Spleen (tissue), 11 donors: ENCODE results near the gene DDX17. TPM values are rescaled to one million over a fixed set of nuclear protein-coding genes. Genes with fewer than 3 reads are reported as not detected.

ENCODE experiments used
- DNase-seq: peaks from one replicate; pipeline ENCODE4 v3.0.0-alpha.2; 2020
- H3K27ac ChIP-seq, 8 donors: fragments of 200-600 bp; sonication (generic) in 7 of 8; 1 replicate in 4 of 8; 2 replicates in 4 of 8; pipeline versions ENCODE4 v1.5.0 to v1.8.0; 2016 to 2021; ENCODE audit warnings: inconsistent platforms in 4 of 8, mild to moderate bottlenecking in 4 of 8, moderate library complexity in 1 of 8
- H3K27me3 ChIP-seq, 7 donors: fragments of 200-600 bp; sonication (generic) in 6 of 7; replicated peaks in 1 of 7; 1 replicate in 4 of 7; 2 replicates in 3 of 7; pipeline versions ENCODE4 v1.5.0 to v1.8.0; 2016 to 2021; ENCODE audit warnings: inconsistent platforms in 3 of 7, mild to moderate bottlenecking in 1 of 7
- H3K36me3 ChIP-seq, 6 donors: fragments of 200-600 bp; sonication (generic) in 5 of 6; 1 replicate in 4 of 6; 2 replicates in 2 of 6; pipeline versions ENCODE4 v1.5.0 to v1.8.0; 2016 to 2021; ENCODE audit warnings: inconsistent platforms in 2 of 6
- H3K4me1 ChIP-seq, 6 donors: fragments of 200-600 bp; sonication (generic) in 5 of 6; 1 replicate in 3 of 6; 2 replicates in 3 of 6; pipeline versions ENCODE4 v1.5.0 to v1.8.0; 2016 to 2021; ENCODE audit warnings: inconsistent platforms in 3 of 6
- H3K4me3 ChIP-seq, 8 donors: fragments of 200-600 bp; sonication (generic) in 7 of 8; 1 replicate in 4 of 8; 2 replicates in 4 of 8; pipeline versions ENCODE4 v1.5.0 to v1.8.0; 2016 to 2021; ENCODE audit warnings: inconsistent platforms in 4 of 8, mild to moderate bottlenecking in 4 of 8, moderate library complexity in 2 of 8
- H3K9me3 ChIP-seq, 8 donors: fragments of 200-600 bp; sonication (generic) in 7 of 8; 1 replicate in 4 of 8; 2 replicates in 4 of 8; pipeline versions ENCODE4 v1.5.0 to v1.8.0; 2016 to 2021; ENCODE audit warnings: inconsistent platforms in 4 of 8
- POLR2A ChIP-seq, 3 donors: fragments of 450-650 bp; IDR thresholded peaks; one replicate each; pipeline ENCODE4 v1.5.1; 2017; ENCODE audit warnings: antibody characterized with exemption in 3 of 3, mild to moderate bottlenecking in 1 of 3
- POLR2AphosphoS5 ChIP-seq, 3 donors: sonication (generic); formaldehyde crosslinking; IDR thresholded peaks; one replicate each; pipeline ENCODE4 v1.5.1; 2017; ENCODE audit warnings: antibody characterized with exemption in 3 of 3
- WGBS, 5 donors: extraction: QIAGEN DNeasy Blood & Tissue Kit in 3 of 5; methylation state at CpG; one replicate each; pipeline versions ENCODE4 v1.1.5 to v1.1.7; 2013 to 2018; 5-methylcytosine and 5-hydroxymethylcytosine counted together
- intact Hi-C: fragments of 100-400 bp; cut with DNase I; formaldehyde crosslinking; loops from one replicate; pipeline ENCODE4 v1.15.0; 2023; ENCODE audit warnings: low total_unique reads
- polyA plus RNA-seq, 3 donors: library from polyadenylated mRNA; stranded (reverse); fragments of 200-250 nt; gene quantifications; one replicate each; pipeline ENCODE4 v1.2.1, GENCODE V29; 2013
- total RNA-seq, 7 donors: library from RNA; depleted of rRNA in 3 of 7; stranded (reverse); fragments of >200 nt in 3 of 7; fragmentation: NEBNext Ultra II Directional in 4 of 7; extraction: Animal tissue kit (Norgen Biotek cat#: 25700) in 4 of 7; gene quantifications; one replicate each; pipeline versions ENCODE4 v1.1.0 to v1.2.1, GENCODE V29; 2016 to 2021
- TF ChIP-seq, protein P1 (sequence below), 11 experiments: fragments of 200-600 bp in 7 of 11; fragments of 450-650 bp in 4 of 11; sonication (generic) in 4 of 11; IDR thresholded peaks in 8 of 11; conservative IDR thresholded peaks in 3 of 11; 1 replicate in 7 of 11; 2 replicates in 4 of 11; pipeline versions ENCODE4 v1.4.0 to v1.8.0; 2016 to 2021; ENCODE audit warnings: antibody characterized with exemption in 11 of 11, inconsistent platforms in 4 of 11, mild to moderate bottlenecking in 1 of 11
- donor health status: healthy with polysubstance abuse.
- donor health status: DM: no; HTN: no; CAD: no; lungs with moderate emphysema.
- donor health status: DM: no; HTN: no; CAD: no.
- donor health status: Bipolar disorder and iron deficiency.
- donor health status: healthy.
- donor health status: DM: no; HTN: no; CAD: no.
- donor health status: DM: yes; HTN: yes; CAD: no.

Gene DDX17
- total and polyA plus RNA-seq, 10 donors: 150 to 818 (median 606) TPM

- peaks cover 0 to 98% (median 63%) of the 10 kb centered on the region in 7 donors for H3K27me3 ChIP-seq
- H3K27ac ChIP-seq: no peak overlapping the region
- TF ChIP-seq POLR2A (IDR thresholded peaks at IDR 0.05) (no peak), POLR2AphosphoS5 (IDR thresholded peaks at IDR 0.05) (no peak)
- TF ChIP-seq, protein P1, sequence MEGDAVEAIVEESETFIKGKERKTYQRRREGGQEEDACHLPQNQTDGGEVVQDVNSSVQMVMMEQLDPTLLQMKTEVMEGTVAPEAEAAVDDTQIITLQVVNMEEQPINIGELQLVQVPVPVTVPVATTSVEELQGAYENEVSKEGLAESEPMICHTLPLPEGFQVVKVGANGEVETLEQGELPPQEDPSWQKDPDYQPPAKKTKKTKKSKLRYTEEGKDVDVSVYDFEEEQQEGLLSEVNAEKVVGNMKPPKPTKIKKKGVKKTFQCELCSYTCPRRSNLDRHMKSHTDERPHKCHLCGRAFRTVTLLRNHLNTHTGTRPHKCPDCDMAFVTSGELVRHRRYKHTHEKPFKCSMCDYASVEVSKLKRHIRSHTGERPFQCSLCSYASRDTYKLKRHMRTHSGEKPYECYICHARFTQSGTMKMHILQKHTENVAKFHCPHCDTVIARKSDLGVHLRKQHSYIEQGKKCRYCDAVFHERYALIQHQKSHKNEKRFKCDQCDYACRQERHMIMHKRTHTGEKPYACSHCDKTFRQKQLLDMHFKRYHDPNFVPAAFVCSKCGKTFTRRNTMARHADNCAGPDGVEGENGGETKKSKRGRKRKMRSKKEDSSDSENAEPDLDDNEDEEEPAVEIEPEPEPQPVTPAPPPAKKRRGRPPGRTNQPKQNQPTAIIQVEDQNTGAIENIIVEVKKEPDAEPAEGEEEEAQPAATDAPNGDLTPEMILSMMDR (IDR thresholded peaks at IDR 0.05 in 8 of 11, conservative IDR thresholded peaks at IDR 0.05 in 3 of 11): no peak
- intact Hi-C loops: no loop called here
- no peaks in the 10 kb centered on the region for H3K36me3 ChIP-seq
- no peak overlapping the region for H3K4me3 ChIP-seq
- peaks cover 0 to 24% (median 19%) of the 10 kb centered on the region in 6 donors for H3K4me1 ChIP-seq
- DNase-seq: no peak
- no peaks in the 10 kb centered on the region for H3K9me3 ChIP-seq
- 83 to 91% (median 88%) methylated on average over 11 of the region's 11 CpGs for WGBS, 5 donors
These were observed 52.9 kb downstream of the DDX17 start for GRCh38 chr22:38453066-38453672.

GRCh38 chr22:38452373-38453065 is 53.6 kb downstream of the DDX17 start:
- peaks cover 0 to 24% (median 19%) of the 10 kb centered on the region in 6 donors for H3K4me1 ChIP-seq
- TF ChIP-seq POLR2AphosphoS5 (IDR thresholded peaks at IDR 0.05): no peak
- no peak for TF ChIP-seq POLR2A (IDR thresholded peaks at IDR 0.05)
- TF ChIP-seq, protein P1 (IDR thresholded peaks at IDR 0.05 in 8 of 11, conservative IDR thresholded peaks at IDR 0.05 in 3 of 11): no peak
- intact Hi-C loops: no loop called here
- H3K27ac ChIP-seq: no peak overlapping the region
- no peaks in the 10 kb centered on the region for H3K36me3 ChIP-seq
- H3K9me3 ChIP-seq: no peaks in the 10 kb centered on the region
- peaks cover 0 to 95% (median 62%) of the 10 kb centered on the region in 7 donors for H3K27me3 ChIP-seq
- H3K4me3 ChIP-seq: no peak overlapping the region
- WGBS, 5 donors: 44 to 62% (median 51%) methylated on average over 24 to 25 of the region's 25 CpGs
- no peak for DNase-seq

DNA sequence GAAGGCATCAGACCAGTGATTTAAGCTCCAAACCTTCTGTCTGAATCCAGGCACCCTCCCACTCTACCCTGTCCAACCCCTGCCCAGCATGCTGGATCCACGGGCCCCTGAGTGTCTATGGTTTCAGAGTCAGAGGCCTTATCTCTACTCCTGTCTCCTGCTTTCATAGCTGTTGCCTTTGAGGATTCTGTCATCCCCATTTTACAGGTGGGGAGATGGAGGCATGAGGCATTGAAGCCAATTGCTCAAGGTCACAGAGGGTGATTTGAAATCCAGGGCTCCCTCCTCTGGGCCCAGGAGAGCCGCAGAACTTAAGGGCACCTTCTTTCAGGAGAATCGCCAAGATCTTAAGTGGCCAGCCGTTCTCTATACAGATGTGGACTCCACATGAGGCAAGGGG is 54.2 kb downstream of the DDX17 start:
- intact Hi-C loops: no loop called here
- Histone ChIP-seq H3K4me3 (no peak overlapping the region), H3K36me3 (no peaks in the 10 kb centered on the region), H3K9me3 (no peaks in the 10 kb centered on the region), H3K27me3 (peaks cover 0 to 95% (median 56%) of the 10 kb centered on the region in 7 donors), H3K27ac (no peak overlapping the region), H3K4me1 (peaks cover 0 to 24% (median 19%) of the 10 kb centered on the region in 6 donors)
- WGBS, 5 donors: 73 to 81% (median 78%) methylated on average over 3 to 4 of the region's 4 CpGs
- DNase-seq: no peak
- TF ChIP-seq, protein P1 (IDR thresholded peaks at IDR 0.05 in 8 of 11, conservative IDR thresholded peaks at IDR 0.05 in 3 of 11): no peak
- TF ChIP-seq POLR2AphosphoS5 (IDR thresholded peaks at IDR 0.05) (no peak), POLR2A (IDR thresholded peaks at IDR 0.05) (no peak)

DNA sequence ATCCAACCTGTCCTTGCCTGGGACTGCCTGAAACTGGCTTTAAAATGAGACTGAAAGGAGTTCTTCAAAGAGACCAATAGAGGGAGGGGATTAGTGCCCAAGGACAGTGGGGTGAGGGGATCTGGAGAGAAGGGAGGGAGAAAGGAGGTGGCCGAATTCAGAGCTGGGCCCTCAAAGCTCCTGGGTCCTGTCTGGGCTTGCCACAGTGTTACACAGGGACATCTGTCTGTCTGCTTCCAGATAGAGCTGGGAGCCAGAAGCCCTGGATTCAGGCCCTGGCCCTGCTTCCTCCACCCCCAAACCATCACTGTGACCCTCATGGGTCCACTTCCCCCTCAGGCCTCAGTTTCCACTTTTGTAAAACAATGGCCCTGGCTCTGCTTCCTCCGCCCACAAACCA is 54.7 kb downstream of the DDX17 start:
- Histone ChIP-seq H3K27ac (no peak overlapping the region), H3K4me1 (peaks cover 0 to 23% (median 19%) of the 10 kb centered on the region in 6 donors), H3K36me3 (no peaks in the 10 kb centered on the region), H3K9me3 (no peaks in the 10 kb centered on the region), H3K4me3 (no peak overlapping the region), H3K27me3 (peaks cover 0 to 95% (median 53%) of the 10 kb centered on the region in 7 donors)
- intact Hi-C loops: no loop called here
- TF ChIP-seq, protein P1 (IDR thresholded peaks at IDR 0.05 in 8 of 11, conservative IDR thresholded peaks at IDR 0.05 in 3 of 11): no peak
- no peak for TF ChIP-seq POLR2AphosphoS5 (IDR thresholded peaks at IDR 0.05)
- no peak for TF ChIP-seq POLR2A (IDR thresholded peaks at IDR 0.05)
- 75 to 94% (median 89%) methylated on average over 2 of the region's 2 CpGs for WGBS, 5 donors
- no peak for DNase-seq
